ENCODE measurements around the gene SRSF7. TPM values are rescaled to one million over a fixed set of nuclear protein-coding genes. Genes with fewer than 3 reads are reported as not detected.

SRSF7 gene
- total RNA-seq, 1 experiment from 2014 or later = 299 TPM

- TF ChIP-seq PRRX2 (CRISPR knock-in tag; IDR thresholded peaks at IDR 0.05) (no peak), ZNF138 (CRISPR knock-in tag; conservative IDR thresholded peaks at IDR 0.05) (no peak), KAT7 (CRISPR knock-in tag; IDR thresholded peaks at IDR 0.05; ENCODE audit: borderline replicate concordance) (0 out of 2 replicates have a peak, but pooled peaks have one; percentile 3), CREB1 (CRISPR knock-in tag; IDR thresholded peaks at IDR 0.05) (no peak), PREB (CRISPR knock-in tag; IDR thresholded peaks at IDR 0.05; ENCODE audit: borderline replicate concordance) (no peak), ZNF396 (CRISPR knock-in tag; IDR thresholded peaks at IDR 0.05; ENCODE audit: borderline replicate concordance) (no peak), ELF4 (CRISPR knock-in tag; IDR thresholded peaks at IDR 0.05; ENCODE audit: low read depth) (no peak), FOXP1 (CRISPR knock-in tag; IDR thresholded peaks at IDR 0.05; ENCODE audit: borderline replicate concordance) (no peak), GRHL2 (CRISPR knock-in tag; IDR thresholded peaks at IDR 0.05; ENCODE audit: insufficient replicate concordance, severe bottlenecking) (no peak), MYBL2 (CRISPR knock-in tag; IDR thresholded peaks at IDR 0.05) (no peak), ZNF532 (CRISPR knock-in tag; IDR thresholded peaks at IDR 0.05; ENCODE audit: borderline replicate concordance) (0 out of 2 replicates have a peak, but pooled peaks have one; percentile 58), RORB (CRISPR knock-in tag; IDR thresholded peaks at IDR 0.05) (0 out of 2 replicates have a peak, but pooled peaks have one; percentile 31), NFYB (CRISPR knock-in tag; conservative IDR thresholded peaks at IDR 0.05; ENCODE audit: low read depth) (no peak), MLX (CRISPR knock-in tag; IDR thresholded peaks at IDR 0.05) (no peak), ZNF121 (CRISPR knock-in tag; IDR thresholded peaks at IDR 0.05) (no peak), MAX (CRISPR knock-in tag; IDR thresholded peaks at IDR 0.05) (no peak), GABPB1 (CRISPR knock-in tag; IDR thresholded peaks at IDR 0.05) (no peak), IRF1 (CRISPR knock-in tag; IDR thresholded peaks at IDR 0.05) (no peak), NR2C2 (CRISPR knock-in tag; IDR thresholded peaks at IDR 0.05) (no peak)
- TF ChIP-seq, protein P1, sequence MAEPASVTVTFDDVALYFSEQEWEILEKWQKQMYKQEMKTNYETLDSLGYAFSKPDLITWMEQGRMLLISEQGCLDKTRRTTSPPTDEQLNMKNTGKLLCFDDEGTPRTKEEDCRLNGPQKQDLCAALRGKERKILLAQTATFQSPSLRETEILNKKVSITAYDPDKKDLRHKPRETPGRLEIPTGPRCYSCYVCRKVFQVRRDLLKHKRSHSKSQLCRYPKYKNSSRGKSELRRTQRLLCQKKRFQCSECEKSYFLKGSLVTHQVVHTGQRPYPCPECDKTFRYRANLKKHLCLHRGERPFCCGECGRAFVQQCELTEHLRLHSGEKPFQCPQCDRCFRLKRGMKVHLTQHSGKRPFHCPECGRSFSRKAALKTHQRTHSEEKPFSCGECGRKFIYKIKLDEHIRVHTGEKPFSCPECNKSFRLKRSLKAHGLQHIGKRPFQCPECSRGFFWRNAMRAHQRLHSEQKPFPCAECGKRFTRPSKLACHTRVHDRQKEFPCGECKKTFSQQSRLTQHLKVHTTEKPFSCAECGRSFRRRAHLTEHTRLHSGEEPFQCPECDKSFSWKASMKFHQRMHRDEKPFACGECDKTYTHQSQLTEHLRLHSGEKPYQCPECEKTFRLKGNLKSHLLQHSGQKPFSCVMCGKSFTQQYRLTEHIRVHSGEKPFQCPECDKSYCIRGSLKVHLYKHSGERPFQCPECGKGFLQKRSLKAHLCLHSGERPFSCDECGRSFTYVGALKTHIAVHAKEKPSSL (CRISPR knock-in tag; conservative IDR thresholded peaks at IDR 0.05) = no peak
- TF ChIP-seq, protein P2, sequence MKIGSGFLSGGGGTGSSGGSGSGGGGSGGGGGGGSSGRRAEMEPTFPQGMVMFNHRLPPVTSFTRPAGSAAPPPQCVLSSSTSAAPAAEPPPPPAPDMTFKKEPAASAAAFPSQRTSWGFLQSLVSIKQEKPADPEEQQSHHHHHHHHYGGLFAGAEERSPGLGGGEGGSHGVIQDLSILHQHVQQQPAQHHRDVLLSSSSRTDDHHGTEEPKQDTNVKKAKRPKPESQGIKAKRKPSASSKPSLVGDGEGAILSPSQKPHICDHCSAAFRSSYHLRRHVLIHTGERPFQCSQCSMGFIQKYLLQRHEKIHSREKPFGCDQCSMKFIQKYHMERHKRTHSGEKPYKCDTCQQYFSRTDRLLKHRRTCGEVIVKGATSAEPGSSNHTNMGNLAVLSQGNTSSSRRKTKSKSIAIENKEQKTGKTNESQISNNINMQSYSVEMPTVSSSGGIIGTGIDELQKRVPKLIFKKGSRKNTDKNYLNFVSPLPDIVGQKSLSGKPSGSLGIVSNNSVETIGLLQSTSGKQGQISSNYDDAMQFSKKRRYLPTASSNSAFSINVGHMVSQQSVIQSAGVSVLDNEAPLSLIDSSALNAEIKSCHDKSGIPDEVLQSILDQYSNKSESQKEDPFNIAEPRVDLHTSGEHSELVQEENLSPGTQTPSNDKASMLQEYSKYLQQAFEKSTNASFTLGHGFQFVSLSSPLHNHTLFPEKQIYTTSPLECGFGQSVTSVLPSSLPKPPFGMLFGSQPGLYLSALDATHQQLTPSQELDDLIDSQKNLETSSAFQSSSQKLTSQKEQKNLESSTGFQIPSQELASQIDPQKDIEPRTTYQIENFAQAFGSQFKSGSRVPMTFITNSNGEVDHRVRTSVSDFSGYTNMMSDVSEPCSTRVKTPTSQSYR (CRISPR knock-in tag; IDR thresholded peaks at IDR 0.05) = no peak
- TF ChIP-seq, protein P3, sequence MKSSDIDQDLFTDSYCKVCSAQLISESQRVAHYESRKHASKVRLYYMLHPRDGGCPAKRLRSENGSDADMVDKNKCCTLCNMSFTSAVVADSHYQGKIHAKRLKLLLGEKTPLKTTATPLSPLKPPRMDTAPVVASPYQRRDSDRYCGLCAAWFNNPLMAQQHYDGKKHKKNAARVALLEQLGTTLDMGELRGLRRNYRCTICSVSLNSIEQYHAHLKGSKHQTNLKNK (CRISPR knock-in tag; IDR thresholded peaks at IDR 0.05) = peak; percentile 53; the same call in 1 of the 2 replicates
- TF ChIP-seq, protein P4, sequence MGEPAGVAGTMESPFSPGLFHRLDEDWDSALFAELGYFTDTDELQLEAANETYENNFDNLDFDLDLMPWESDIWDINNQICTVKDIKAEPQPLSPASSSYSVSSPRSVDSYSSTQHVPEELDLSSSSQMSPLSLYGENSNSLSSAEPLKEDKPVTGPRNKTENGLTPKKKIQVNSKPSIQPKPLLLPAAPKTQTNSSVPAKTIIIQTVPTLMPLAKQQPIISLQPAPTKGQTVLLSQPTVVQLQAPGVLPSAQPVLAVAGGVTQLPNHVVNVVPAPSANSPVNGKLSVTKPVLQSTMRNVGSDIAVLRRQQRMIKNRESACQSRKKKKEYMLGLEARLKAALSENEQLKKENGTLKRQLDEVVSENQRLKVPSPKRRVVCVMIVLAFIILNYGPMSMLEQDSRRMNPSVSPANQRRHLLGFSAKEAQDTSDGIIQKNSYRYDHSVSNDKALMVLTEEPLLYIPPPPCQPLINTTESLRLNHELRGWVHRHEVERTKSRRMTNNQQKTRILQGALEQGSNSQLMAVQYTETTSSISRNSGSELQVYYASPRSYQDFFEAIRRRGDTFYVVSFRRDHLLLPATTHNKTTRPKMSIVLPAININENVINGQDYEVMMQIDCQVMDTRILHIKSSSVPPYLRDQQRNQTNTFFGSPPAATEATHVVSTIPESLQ (CRISPR knock-in tag; IDR thresholded peaks at IDR 0.05) = no peak
These were observed 910 bp downstream of the SRSF7 start (continued) for GRCh38 chr2:38750011-38750890.

All from WTC11 (cell line).